Mesendoderm (in vitro differentiated cells): ENCODE results near the gene SLC25A45.

ENCODE experiments used
- DNase-seq: peaks from one replicate; pipeline ENCODE4 v3.0.0; 2013
- H2AK5ac ChIP-seq: 2 replicates; pipeline ENCODE4 v1.6.1; 2013; ENCODE audit warnings: low read length, inconsistent platforms
- H2BK120ac ChIP-seq: 2 replicates; pipeline ENCODE4 v1.6.1; 2013; ENCODE audit warnings: low read depth, mild to moderate bottlenecking, low read length, moderate library complexity, mixed read lengths
- H2BK15ac ChIP-seq: replicated peaks from 2 replicates; pipeline ENCODE4 v1.6.1; 2013; ENCODE audit warnings: low read depth, mild to moderate bottlenecking, moderate library complexity
- H2BK5ac ChIP-seq: 2 replicates; pipeline ENCODE4 v1.6.1; 2013; ENCODE audit warnings: low read length, inconsistent platforms
- H3K18ac ChIP-seq: 2 replicates; pipeline ENCODE4 v1.6.1; 2013; ENCODE audit warnings: mild to moderate bottlenecking, low read length, mixed read lengths
- H3K23ac ChIP-seq: one replicate; pipeline ENCODE4 v1.6.1; 2013; ENCODE audit warnings: low read length
- H3K27ac ChIP-seq: 2 replicates; pipeline ENCODE4 v1.5.1; 2013; ENCODE audit warnings: low read depth, mild to moderate bottlenecking, inconsistent platforms, low read length, moderate library complexity
- H3K27me3 ChIP-seq: 2 replicates; pipeline ENCODE4 v1.6.1; 2013; ENCODE audit warnings: low read length, control low read depth, mild to moderate bottlenecking, inconsistent platforms; ENCODE audit not compliant: insufficient read depth, poor library complexity
- H3K36me3 ChIP-seq: 2 replicates; pipeline ENCODE4 v1.6.1; 2013; ENCODE audit warnings: low read length, inconsistent platforms; ENCODE audit not compliant: control insufficient read depth, insufficient read depth
- H3K4ac ChIP-seq: one replicate; pipeline ENCODE4 v1.6.1; 2013; ENCODE audit warnings: low read depth, mild to moderate bottlenecking, low read length, moderate library complexity
- H3K4me1 ChIP-seq: 2 replicates; pipeline ENCODE4 v1.6.1; 2013; ENCODE audit warnings: low read depth, low read length, inconsistent platforms; ENCODE audit not compliant: control insufficient read depth
- H3K4me2 ChIP-seq: 2 replicates; pipeline ENCODE4 v1.6.1; 2013; ENCODE audit warnings: low read length
- H3K4me3 ChIP-seq: 2 replicates; pipeline ENCODE4 v1.5.1; 2013; ENCODE audit warnings: mild to moderate bottlenecking, low read length
- H3K56ac ChIP-seq: one replicate; pipeline ENCODE4 v1.6.1; 2013; ENCODE audit warnings: low read length
- H3K79me1 ChIP-seq: 2 replicates; pipeline ENCODE4 v1.6.1; 2013; ENCODE audit warnings: low read length, inconsistent platforms
- H3K79me2 ChIP-seq: 2 replicates; pipeline ENCODE4 v1.6.1; 2013; ENCODE audit warnings: mild to moderate bottlenecking, low read length; ENCODE audit not compliant: control insufficient read depth, insufficient read depth
- H3K9ac ChIP-seq: 2 replicates; pipeline ENCODE4 v1.6.1; 2013; ENCODE audit warnings: low read length, inconsistent platforms
- H4K5ac ChIP-seq: one replicate; pipeline ENCODE4 v1.6.1; 2013; ENCODE audit warnings: low read length
- H4K8ac ChIP-seq: one replicate; pipeline ENCODE4 v1.6.1; 2013; ENCODE audit warnings: low read depth, mild to moderate bottlenecking, control low read depth, low read length, moderate library complexity
- WGBS: extraction: QIAGEN DNeasy Blood & Tissue Kit; methylation state at CpG from one replicate; pipeline ENCODE4 v1.1.7; 2013; ENCODE audit warnings: low lambda C conversion rate, missing lambda C conversion rate; ENCODE audit not compliant: insufficient coverage; ENCODE audit errors: extremely low coverage; 5-methylcytosine and 5-hydroxymethylcytosine counted together

The SLC25A45 gene

DNA sequence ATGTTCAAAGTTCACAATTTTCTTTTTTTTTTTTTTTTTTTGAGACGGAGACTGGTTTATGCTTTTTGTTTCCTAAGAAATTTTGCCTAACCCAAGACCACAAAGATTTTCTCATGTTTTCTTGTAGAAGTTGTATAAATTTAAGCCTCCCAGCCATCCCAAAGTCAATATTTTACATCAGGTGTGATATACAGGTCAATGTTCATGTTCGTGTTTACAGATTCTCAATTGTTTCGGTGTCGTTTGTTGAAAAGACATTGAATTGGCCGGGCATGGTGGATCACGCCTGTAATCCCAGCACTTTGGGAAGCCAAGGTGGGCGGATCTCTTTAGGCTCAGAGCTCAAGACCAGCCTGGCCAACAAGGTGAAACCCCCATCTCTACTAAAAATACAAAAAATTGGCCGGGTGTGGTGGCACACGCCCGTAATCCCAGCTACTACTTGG, 19.4 kb upstream of the SLC25A45 start:
- Histone ChIP-seq H3K9ac (no peak overlapping the region), H2BK15ac (no peak overlapping the region), H3K36me3 (peaks cover 12% of the 10 kb centered on the region), H3K4me2 (no peak overlapping the region), H4K5ac (no peak overlapping the region), H3K4ac (no peak overlapping the region), H3K4me3 (no peak overlapping the region), H3K18ac (no peak overlapping the region), H3K27ac (no peak overlapping the region), H2BK5ac (no peak overlapping the region), H2BK120ac (no peak overlapping the region), H3K27me3 (no peaks in the 10 kb centered on the region), H2AK5ac (no peak overlapping the region), H4K8ac (no peak overlapping the region), H3K79me2 (no peaks in the 10 kb centered on the region), H3K4me1 (no peaks in the 10 kb centered on the region), H3K79me1 (no peaks in the 10 kb centered on the region), H3K23ac (no peak overlapping the region), H3K56ac (peak overlapping the region; percentile 49)
- no CpG with 5 or more reads among the region's 10 CpGs for WGBS
- no peak for DNase-seq

DNA sequence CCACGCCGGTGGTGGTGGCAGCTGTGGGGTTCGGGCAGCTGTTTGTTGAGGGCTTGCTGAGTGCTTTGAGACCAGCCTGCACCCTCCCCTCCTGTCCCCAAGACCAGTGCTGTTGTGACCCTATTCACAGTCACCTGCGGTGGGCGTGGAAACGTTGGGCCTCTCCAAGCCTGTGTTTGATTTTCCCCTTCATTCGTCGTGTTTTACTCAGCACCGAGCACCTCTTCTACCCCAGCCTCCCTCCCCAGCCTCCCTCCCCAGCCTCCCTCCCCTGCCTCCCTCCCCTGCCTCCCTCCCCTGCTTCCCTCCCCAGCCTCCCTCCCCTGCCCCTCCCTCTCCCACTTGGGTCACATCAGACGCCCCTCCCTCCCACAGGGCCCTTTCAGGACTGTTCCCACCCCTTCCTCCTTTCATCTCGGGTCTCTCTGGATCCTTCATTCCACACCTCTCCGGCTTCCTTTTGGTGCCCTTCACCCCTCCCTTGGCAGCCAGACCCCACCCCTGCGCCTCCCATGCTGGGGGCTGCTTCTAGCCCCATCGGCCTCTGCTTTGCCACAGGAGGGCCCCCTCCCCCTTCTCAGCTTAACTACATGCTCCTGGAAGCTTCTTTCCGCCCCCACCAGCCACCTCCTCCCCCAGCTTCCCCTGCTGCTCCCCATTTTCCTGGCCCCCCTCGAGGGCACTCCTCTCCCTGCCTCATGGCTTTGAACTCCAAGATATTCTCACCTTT, 18.8 kb upstream of the SLC25A45 start:
- no peaks in the 10 kb centered on the region for H3K4me1 ChIP-seq
- no peak overlapping the region for H3K27ac ChIP-seq
- no peak overlapping the region for H2BK5ac ChIP-seq
- no peaks in the 10 kb centered on the region for H3K27me3 ChIP-seq
- H2AK5ac ChIP-seq = no peak overlapping the region
- peak overlapping the region; percentile 49 for H3K56ac ChIP-seq
- H3K4me2 ChIP-seq = no peak overlapping the region
- H4K5ac ChIP-seq = no peak overlapping the region
- peak; percentile 68 for DNase-seq
- H3K4me3 ChIP-seq = no peak overlapping the region
- H4K8ac ChIP-seq = no peak overlapping the region
- no peaks in the 10 kb centered on the region for H3K79me2 ChIP-seq
- H3K36me3 ChIP-seq = peaks cover 12% of the 10 kb centered on the region
- H2BK15ac ChIP-seq = no peak overlapping the region
- WGBS = no CpG with 5 or more reads among the region's 16 CpGs
- no peak overlapping the region for H3K9ac ChIP-seq
- no peak overlapping the region for H2BK120ac ChIP-seq
- H3K79me1 ChIP-seq = no peaks in the 10 kb centered on the region
- H3K23ac ChIP-seq = no peak overlapping the region
- no peak overlapping the region for H3K18ac ChIP-seq
- no peak overlapping the region for H3K4ac ChIP-seq

DNA sequence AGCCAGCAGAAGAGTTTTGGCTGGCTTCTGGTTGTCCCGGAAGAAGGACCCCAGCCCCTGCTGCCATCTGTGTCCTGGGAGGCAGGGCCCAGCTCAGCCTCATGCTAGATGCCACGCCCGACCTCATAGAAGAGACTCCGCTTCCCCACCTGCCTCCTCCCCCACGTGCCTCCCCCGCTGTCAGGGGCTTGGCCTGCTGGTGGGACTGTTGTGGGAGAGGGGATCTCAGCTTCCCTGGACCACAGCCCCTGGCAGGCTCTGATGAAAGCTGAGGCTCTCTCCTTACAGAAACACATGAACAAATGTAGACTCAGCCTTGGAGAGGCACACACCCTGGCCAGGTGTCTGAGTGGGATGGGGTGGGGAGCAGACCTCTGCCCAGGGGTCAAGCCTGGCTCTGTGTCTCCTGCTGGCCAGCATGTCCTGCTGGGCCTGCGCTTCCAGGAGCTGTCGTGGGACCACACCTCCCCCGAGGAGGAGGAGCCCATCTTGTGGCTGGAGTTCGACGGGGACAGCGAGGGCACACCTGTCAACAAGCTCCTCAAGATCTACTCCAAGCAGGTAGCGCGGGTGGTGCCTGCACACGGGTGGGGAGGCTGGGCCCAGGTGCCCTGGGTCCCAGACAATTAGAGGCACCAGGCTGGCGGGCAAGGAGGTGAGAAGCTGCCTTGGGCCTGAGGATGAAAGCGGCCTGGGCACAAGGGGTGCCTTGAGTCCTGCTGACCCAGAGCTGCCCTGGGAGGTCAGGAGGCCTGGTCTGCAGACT, 18.0 kb upstream of the SLC25A45 start:
- no peak overlapping the region for H4K8ac ChIP-seq
- no CpG with 5 or more reads among the region's 17 CpGs for WGBS
- no peak overlapping the region for H3K9ac ChIP-seq
- H3K27ac ChIP-seq = no peak overlapping the region
- H2BK120ac ChIP-seq = no peak overlapping the region
- no peak overlapping the region for H3K23ac ChIP-seq
- no peak overlapping the region for H4K5ac ChIP-seq
- H2AK5ac ChIP-seq = no peak overlapping the region
- no peak overlapping the region for H2BK5ac ChIP-seq
- H2BK15ac ChIP-seq = no peak overlapping the region
- H3K4me1 ChIP-seq = no peaks in the 10 kb centered on the region
- H3K36me3 ChIP-seq = peaks cover 12% of the 10 kb centered on the region
- H3K79me1 ChIP-seq = no peaks in the 10 kb centered on the region
- H3K56ac ChIP-seq = no peak overlapping the region
- H3K4me2 ChIP-seq = no peak overlapping the region
- H3K79me2 ChIP-seq = no peaks in the 10 kb centered on the region
- no peak overlapping the region for H3K18ac ChIP-seq
- no peak for DNase-seq
- H3K4ac ChIP-seq = no peak overlapping the region
- no peaks in the 10 kb centered on the region for H3K27me3 ChIP-seq
- no peak overlapping the region for H3K4me3 ChIP-seq

DNA sequence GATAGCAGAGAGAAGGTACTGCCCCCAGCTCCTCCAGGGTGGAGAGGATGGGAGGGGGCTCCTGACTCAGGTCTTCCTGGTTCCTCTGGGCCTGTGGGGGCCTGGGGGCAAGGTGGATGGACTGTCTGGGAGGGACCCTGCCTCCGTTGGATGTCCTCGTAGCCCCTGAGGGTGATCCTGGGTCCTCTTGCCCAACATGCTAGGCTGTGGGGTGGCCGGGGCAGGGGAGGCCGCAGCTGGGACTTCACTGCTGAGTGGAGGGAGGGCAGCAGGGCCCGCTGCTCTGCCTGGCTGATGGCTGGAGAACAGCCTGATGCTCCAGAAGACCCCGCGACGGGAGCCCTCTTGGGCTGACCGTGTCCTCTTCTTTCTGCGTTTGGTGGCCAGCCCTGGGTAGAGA, 17.4 kb upstream of the SLC25A45 start:
- no peak overlapping the region for H2BK5ac ChIP-seq
- no peak overlapping the region for H3K4me3 ChIP-seq
- no peak overlapping the region for H4K8ac ChIP-seq
- no peak overlapping the region for H4K5ac ChIP-seq
- H3K27me3 ChIP-seq = no peaks in the 10 kb centered on the region
- WGBS = no CpG with 5 or more reads among the region's 10 CpGs
- H2BK15ac ChIP-seq = no peak overlapping the region
- no peak for DNase-seq
- no peak overlapping the region for H2BK120ac ChIP-seq
- H3K9ac ChIP-seq = no peak overlapping the region
- H3K36me3 ChIP-seq = peaks cover 9% of the 10 kb centered on the region
- no peak overlapping the region for H3K56ac ChIP-seq
- no peak overlapping the region for H3K23ac ChIP-seq
- H3K4ac ChIP-seq = no peak overlapping the region
- no peak overlapping the region for H3K4me2 ChIP-seq
- H2AK5ac ChIP-seq = no peak overlapping the region
- H3K79me2 ChIP-seq = no peaks in the 10 kb centered on the region
- no peaks in the 10 kb centered on the region for H3K4me1 ChIP-seq
- H3K18ac ChIP-seq = no peak overlapping the region
- no peaks in the 10 kb centered on the region for H3K79me1 ChIP-seq
- H3K27ac ChIP-seq = no peak overlapping the region

DNA sequence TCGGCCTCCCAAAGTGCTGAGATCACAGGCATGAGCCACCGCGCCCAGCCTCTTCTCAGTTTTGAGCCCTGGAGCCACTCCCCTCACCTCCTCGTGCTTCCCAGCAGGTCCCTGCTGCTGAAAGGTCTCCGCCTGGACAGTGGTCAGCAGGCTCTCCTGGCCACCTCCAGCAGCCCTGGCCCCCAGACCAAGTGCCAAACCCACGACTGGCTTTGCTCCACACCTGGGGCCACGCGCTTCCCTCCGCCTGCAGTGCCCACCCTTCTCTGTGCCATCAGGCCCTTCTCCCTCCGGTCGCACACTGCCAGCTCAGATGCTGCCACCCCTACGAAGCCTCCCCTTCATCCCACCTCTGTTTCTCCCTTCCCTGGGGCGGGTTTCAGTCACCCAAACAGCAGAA, 16.8 kb upstream of the SLC25A45 start:
- Histone ChIP-seq H3K4me1 (no peaks in the 10 kb centered on the region), H3K4ac (no peak overlapping the region), H3K23ac (no peak overlapping the region), H2BK5ac (no peak overlapping the region), H3K36me3 (peaks cover 9% of the 10 kb centered on the region), H3K27me3 (no peaks in the 10 kb centered on the region), H2BK15ac (no peak overlapping the region), H3K79me2 (no peaks in the 10 kb centered on the region), H3K9ac (no peak overlapping the region), H4K8ac (no peak overlapping the region), H4K5ac (no peak overlapping the region), H3K18ac (no peak overlapping the region), H2BK120ac (no peak overlapping the region), H3K4me3 (no peak overlapping the region), H3K27ac (no peak overlapping the region), H2AK5ac (no peak overlapping the region), H3K4me2 (no peak overlapping the region), H3K56ac (no peak overlapping the region), H3K79me1 (no peaks in the 10 kb centered on the region)
- WGBS = no CpG with 5 or more reads among the region's 13 CpGs
- DNase-seq = no peak
